Measurements from ENCODE around the gene OGDHL.
"Not testable (repeated sequence)": the region's sequence is repeated elsewhere in the genome, so short reads cannot be mapped to it uniquely, and the experiment has no call there.

Gene OGDHL

GRCh38 chr10:49738616-49739360 is 23.3 kb downstream of the OGDHL start:
- ATAC-seq = no peak

DNA sequence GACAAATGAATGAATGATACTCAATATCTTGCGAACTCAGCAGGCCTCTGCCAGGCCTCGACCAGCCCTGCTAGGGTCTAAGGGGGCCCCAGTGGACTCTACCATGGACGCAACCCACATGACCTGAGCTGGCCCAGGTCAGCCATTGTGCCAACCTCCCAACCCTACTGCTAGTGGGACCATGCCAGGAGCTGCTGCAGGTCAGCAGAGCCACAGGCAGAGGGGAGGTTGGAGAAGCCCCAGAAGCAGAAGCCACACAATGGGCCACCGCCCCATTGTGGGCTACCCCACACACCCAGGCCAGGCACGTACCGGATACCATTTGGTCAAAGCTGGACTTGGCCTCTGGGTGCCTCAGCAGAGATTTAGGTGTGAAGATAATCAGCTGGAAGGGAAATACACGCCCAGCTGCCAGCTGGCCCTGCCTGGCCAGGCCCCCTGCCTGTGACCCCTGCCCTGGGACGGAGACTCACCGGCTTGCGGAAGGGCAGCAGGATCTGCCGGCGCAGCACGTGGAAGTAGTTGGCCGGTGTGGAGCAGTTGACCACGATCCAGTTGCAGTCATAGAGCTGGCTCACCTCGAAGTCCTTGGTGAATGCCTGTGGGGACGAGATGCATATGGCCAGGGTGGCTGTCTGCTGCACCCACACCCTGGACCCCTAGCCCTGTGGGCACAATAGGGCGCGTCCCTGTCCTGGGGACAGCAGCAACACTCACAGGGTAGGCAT is 24.5 kb downstream of the OGDHL start:
- ATAC-seq = no peak

DNA sequence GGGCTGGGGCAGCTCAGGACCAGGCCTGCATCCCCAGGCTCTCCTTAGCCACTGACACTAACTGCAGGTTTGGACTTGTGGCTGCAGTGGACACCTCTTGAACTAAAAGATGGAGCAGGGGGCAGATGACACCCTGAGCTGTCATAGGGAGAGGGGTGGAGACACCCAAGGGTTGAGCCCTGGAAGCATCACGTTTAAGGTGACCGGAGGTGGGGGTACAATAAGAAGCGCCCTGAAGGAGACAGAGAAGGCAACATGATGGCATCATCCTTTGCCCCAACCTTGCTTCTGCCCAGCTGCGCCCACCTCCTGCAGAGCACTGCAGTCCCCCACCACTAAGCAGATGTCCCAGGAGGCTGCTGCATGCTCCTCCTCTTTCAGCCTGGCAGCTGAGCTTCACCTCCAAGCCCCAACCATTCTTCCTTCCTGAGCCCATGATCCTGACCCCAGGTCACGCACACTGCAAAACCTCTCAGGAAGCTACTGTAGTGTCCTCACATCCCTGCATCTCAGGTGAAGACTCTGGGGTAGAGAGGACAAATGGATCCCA is 25.5 kb downstream of the OGDHL start:
- ATAC-seq = no peak

- no peak for ATAC-seq
Observed at GRCh38 chr10:49735848-49736563, 26.1 kb downstream of the OGDHL start.

- ATAC-seq = no peak
Observed at GRCh38 chr10:49735161-49735560, 27.0 kb downstream of the OGDHL start.

DNA sequence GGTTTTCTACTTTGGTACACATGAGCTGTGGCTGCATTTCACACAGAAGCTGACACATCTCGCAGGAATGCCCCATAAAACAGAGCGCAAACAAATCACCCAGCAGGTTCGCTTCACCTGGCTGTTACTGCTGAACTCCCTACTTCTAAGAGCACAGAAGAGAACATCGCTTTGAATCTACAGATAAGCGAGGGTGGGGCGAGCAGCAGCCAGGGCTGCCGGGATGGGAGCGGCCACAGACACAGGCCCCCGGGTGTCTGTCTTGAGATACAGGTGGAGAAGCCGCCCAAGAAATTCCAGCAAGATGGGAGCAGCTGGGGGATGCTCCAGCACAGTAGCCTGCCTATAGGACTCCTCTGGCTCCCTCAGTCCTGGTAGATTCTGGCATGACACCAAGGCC is 27.4 kb downstream of the OGDHL start:
- ATAC-seq = no peak

DNA sequence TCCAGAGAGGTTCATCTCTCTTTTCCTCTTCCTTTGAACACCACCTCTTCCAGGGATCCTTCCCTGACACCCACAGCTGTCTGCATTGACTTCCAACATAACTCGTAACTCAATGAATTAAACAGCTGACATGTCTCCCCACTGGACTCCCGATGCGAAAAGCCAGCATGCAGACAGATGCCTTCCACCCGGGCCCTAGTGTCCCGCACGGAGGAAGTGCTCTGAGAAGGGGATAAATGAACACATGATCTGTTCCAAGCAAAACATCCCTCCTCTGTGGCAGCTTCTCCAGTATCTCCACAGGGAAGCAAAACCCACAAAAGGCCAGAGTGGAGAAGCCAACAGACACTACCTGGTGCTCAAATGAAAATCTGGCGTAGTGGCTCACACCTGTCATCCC is 28.3 kb downstream of the OGDHL start:
- ATAC-seq = no peak

GRCh38 chr10:49726593-49726992 is 35.5 kb downstream of the OGDHL start:
- no peak for ATAC-seq

- not testable (repeated sequence) for ATAC-seq
Observed at GRCh38 chr10:49715157-49715556, 47.0 kb downstream of the OGDHL start.

GRCh38 chr10:49713266-49713665 is 48.9 kb downstream of the OGDHL start:
- no peak for ATAC-seq

DNA sequence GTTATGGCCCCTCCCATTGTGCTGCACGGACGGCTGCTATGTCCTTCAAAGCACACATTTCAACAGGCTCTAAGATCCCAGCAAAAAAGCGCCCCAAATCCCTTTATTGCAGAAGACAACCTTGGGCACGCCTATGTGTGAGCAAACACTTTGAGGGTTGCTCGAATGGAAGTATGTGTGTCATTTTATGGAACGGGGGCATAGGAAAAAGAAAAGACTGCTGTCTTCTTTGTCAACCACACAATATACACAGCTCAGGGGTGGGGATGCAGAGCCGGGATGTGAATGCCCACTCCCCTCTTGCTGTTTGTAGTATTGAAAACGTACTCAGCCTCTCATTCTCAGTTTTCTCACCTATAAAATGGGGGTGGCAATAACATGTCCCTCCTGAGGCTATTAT is 50.6 kb downstream of the OGDHL start:
- ATAC-seq = no peak

DNA sequence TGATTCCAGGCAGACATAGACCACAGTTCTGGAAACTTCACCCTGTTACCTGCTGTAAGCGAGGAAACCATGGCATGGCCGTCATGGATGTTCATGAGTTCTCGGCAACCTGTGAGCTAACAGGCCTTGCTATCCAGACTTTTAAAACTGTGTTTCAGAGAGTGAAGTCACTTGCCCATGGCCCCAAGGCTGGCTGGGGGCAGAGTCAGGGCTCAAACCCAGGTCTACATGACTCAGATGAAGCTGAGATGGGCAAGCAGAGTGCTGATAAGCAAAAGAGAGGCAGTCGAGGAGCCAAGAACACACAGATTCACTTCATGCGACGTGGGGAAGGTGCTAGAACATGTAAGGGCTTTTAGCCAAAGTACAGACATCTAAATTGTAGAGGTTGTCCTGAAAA is 51.2 kb downstream of the OGDHL start:
- no peak for ATAC-seq

- no peak for ATAC-seq
Observed at GRCh38 chr10:49709934-49710333, 52.2 kb downstream of the OGDHL start.

GRCh38 chr10:49707585-49707984 is 54.5 kb downstream of the OGDHL start:
- ATAC-seq = no peak

GRCh38 chr10:49700997-49701396 is 61.1 kb downstream of the OGDHL start:
- ATAC-seq = no peak

GRCh38 chr10:49700211-49700610 is 61.9 kb downstream of the OGDHL start:
- no peak for ATAC-seq

DNA sequence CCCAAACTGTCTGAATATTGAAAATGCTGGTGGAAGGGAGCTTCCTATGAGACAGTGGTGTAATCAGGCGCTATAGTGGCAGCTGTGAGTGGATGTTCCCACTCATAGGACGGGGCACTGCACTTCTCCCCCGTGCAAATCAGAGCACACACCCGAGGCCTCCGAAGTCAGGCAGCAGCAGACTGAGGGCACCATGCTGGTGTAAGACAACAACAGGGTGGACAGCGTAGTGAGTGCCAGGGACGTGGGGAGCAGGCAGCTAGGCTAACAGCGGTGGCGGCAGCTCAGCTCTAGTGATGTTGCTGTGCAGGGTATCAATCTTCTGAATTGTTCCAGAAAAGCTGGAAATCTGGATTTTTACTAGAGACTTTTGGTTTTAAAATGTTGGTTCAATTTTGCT is 63.4 kb downstream of the OGDHL start:
- ATAC-seq = no peak

- no peak for ATAC-seq
Observed at GRCh38 chr10:49696311-49696710, 65.8 kb downstream of the OGDHL start.

DNA sequence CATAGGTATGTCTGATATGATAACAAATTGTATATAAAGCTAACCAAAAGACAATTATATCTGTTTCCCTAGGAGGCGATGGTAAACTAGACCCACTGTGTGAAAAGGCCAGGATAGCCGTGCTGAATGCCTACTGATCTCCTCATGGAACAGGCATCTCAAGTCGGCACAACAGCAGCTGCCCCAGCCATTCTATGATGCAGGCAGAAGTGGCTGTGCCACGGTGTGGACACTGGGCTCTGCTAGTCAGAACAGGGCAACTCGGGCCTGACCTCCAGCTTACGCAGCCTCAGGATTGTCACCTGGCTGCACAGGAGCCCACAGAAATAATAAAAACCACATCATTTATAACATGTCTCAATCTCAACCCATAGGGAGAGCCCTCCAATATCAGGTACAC is 67.7 kb downstream of the OGDHL start:
- ATAC-seq = no peak

- no peak for ATAC-seq
Observed at GRCh38 chr10:49691588-49691987, 70.5 kb downstream of the OGDHL start.

DNA sequence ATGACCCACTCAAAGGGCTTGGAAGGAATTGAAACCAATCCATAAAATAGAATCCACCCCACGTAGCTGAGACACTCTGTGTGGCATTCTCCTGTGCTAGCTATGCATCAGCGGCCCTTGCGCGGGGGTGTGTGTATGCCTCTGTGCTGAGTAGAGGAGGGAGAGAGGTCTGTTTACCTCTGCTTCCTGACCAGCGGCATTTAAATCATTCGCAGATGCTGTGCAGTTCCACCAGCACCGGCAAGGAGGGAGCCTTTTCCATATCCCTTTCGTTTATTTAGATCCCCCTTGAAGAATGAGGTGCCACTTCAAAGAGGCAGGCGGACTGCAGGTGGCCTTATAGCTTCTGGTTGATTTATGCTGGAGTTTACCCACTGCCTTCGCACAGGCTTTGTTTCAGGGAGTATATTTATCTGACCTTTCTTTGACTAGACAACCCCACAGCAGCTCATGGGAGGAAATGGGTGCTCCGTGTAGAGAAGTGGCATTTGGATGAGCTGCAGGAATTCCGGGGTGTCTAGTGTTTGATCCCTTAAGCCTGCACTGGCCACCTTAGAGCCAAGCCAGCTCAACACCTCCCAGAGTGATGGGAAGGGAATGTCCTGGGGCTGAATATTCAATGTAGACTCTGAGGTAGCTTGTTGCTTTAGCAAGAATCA is 71.3 kb downstream of the OGDHL start:
- no peak for ATAC-seq

DNA sequence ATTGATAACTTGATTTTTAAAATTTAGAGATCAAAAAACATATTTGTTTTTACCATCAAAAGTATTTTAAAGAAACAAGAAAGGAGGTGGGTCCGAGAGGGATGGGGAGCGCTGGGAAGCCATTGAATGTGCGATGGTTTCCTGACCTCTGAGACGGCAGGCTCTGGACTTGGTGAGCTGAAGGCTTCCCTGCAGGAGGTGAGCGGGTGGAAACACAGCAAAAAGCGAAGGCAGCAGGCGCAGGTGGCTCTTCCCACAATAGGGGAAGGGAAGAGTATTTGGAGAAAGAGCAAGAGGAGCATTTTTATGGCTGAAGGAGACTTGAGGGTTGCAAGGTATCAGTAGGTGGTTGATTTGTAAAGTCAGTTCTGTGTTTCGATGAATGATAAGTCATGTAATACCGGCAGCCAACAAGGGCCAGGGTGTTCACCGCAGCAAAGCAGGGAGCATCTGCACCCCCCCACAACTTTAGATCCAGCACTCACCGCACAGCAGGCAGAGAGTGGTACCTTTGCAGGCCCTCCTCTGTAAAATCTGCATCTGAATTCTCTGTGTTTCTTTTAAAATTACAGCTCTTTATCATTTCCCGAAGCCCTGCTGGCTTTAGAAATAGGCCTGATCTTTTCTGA is 72.1 kb downstream of the OGDHL start:
- ATAC-seq = no peak

All from activated CD4-positive, CD25-positive, alpha-beta regulatory T cell treated with anti-CD3 and anti-CD28 coated beads, Interleukin-2, amount 50 U/mL, for 24 hours (primary cell).